Measurements from ENCODE around the gene XRN1.

DNA sequence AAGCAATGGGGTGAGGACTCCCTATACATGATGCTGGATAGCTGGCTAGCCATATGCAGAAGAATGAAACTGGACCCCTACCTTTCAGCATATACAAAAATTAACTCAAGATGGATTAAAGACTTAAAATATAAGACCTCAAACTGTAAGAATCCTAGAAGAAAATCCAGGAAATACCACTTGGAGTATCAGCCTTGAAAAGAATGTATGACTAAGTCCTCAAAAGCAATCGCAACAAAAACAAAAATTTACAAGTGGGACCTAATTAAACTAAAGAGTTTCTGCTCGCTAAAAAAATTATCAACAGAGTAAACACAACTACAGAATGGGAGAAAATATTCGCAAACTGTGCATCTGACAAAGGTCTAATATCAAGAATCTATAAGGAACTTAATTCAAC, 94.3 kb downstream of the XRN1 start:
- TF ChIP-seq, protein P1, sequence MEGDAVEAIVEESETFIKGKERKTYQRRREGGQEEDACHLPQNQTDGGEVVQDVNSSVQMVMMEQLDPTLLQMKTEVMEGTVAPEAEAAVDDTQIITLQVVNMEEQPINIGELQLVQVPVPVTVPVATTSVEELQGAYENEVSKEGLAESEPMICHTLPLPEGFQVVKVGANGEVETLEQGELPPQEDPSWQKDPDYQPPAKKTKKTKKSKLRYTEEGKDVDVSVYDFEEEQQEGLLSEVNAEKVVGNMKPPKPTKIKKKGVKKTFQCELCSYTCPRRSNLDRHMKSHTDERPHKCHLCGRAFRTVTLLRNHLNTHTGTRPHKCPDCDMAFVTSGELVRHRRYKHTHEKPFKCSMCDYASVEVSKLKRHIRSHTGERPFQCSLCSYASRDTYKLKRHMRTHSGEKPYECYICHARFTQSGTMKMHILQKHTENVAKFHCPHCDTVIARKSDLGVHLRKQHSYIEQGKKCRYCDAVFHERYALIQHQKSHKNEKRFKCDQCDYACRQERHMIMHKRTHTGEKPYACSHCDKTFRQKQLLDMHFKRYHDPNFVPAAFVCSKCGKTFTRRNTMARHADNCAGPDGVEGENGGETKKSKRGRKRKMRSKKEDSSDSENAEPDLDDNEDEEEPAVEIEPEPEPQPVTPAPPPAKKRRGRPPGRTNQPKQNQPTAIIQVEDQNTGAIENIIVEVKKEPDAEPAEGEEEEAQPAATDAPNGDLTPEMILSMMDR (IDR thresholded peaks at IDR 0.05): no peak
- no peak for TF ChIP-seq POLR2A (IDR thresholded peaks at IDR 0.05)
- TF ChIP-seq EP300 (IDR thresholded peaks at IDR 0.05): no peak
